ENCODE results near the gene SLC35F5.
"Not testable (repeated sequence)": the region's sequence is repeated elsewhere in the genome, so short reads cannot be mapped to it uniquely, and the experiment has no call there.

SLC35F5 gene

DNA sequence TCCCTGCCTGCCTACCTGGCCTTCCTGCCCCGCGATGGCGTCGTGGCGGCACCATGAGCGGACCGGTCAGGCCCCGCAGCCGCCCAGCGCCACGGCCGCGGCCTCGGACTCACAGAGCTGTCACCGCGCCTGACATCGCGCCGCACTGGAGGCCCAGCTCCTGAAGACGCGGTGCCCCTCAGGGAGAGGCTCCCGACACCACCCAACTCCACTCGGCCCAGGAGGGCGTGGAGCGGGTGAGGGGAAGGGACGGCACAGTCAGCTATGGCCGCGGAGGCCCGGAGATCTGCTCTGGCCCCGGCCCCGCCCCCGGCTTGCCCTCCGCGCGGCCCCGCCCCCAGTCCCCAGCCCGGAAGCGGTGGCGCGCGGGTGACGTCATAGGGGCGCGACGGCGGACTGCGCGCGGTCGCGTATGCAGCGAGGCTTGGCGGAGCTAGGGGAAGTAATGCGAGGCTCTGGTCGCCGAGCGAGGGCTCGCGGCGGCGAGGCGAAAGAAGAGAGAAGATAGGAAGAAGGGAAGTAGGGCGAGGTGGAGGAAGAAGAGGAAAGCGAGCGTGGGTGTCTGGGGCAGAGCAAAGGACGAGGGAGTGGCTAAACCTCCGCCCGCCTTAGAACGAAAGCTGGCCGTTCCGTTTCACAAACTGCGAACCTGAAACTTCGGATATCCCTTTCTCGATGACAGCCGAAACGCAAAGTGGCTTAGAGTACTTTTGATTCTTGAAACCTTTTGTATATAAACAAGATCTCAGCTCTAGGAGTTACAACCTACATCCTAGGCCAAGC, at the start of gene SLC35F5:
Gene SLC35F5 (minus strand): TSS at position 288 of the 783 bp plus-strand sequence. CDS start 233 bp downstream, at position 55.
- peak; percentile 88 for DNase-seq

DNA sequence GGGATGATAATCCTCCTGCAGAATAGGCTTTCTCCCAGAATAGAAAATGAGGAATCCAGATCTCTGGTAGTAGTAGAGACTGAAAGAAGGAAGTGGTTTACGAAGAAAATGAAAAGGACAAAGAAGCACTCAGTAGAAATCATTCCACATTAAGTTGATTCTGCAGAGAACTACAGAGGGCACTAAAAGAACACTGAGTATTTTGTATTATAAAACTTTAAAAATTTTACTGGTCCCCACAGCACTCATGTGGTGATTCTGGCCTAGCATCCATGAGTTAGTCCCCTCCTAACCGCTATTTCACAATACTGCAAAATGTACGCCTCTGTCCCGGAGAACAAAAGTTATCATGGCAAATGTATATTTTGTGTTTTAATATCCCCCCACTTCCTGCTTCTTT, 42.9 kb upstream of the SLC35F5 start:
- DNase-seq = no peak

- DNase-seq = no peak
These were observed 40.8 kb upstream of the SLC35F5 start for GRCh38 chr2:113797237-113797636.

- no peak for DNase-seq
These were observed 40.2 kb upstream of the SLC35F5 start for GRCh38 chr2:113796592-113797175.

DNA sequence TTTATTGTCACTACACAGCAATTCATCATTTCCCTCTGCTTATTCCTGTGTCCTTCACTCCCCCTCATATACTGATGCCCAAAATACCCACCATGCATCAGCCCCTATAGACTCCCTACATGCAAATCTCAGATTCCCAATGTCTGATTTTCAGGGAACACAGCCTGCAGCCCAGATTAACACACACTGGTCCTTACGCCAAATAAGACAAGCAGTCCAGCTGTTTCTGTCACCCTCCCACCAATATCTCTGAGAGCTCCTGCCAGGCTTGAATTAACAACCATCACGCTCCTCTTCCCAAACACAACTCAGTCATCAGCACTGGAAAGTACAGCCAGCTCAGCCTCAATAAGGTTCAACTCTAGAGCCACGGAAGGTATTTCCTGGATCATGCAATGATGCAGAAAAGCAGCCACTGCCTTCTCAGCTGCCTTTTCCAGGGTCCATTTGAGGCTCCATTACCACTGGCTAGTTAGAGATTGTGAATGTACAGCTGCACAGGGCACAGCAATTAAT, 39.0 kb upstream of the SLC35F5 start:
- DNase-seq = no peak

DNA sequence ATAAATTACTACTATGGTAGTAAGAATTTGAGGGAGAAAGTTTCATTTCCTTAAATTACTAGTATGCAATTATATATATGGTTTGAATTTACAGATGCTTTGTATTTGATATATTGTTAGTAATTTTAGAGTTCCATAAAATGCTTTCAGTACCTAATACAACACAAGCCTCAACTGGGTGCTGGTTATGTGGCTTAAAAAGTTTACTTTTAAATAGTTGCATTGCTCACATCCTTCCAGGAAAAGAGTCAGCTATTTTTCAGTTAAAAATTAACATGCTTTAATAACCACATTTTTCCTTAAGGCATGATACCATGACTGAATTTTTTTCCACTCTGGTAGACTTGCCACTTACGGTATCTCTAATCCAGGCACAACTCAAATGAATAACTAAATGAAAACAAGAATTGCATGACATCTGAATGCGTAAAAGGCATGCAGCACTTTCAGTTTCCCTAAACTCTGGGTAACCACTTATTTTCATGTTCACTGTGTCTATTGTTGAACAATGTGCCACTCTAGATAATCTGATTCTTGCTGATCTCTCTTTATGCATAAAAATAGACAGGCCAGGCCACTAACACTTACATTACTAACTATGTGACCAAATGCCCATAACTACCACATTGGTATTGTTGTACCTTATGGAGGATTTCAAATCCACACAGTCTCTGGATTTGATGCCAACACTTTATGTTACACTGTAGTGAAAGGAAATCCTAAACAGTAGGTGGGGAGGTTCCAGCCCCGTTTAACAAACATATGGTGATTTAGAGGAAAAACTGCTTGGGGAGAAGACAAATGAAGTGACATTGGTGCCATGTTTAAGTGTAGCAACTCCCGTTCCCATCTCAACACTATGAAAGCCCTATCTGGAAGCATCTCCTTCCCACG, 35.5 kb upstream of the SLC35F5 start:
- DNase-seq = no peak

DNA sequence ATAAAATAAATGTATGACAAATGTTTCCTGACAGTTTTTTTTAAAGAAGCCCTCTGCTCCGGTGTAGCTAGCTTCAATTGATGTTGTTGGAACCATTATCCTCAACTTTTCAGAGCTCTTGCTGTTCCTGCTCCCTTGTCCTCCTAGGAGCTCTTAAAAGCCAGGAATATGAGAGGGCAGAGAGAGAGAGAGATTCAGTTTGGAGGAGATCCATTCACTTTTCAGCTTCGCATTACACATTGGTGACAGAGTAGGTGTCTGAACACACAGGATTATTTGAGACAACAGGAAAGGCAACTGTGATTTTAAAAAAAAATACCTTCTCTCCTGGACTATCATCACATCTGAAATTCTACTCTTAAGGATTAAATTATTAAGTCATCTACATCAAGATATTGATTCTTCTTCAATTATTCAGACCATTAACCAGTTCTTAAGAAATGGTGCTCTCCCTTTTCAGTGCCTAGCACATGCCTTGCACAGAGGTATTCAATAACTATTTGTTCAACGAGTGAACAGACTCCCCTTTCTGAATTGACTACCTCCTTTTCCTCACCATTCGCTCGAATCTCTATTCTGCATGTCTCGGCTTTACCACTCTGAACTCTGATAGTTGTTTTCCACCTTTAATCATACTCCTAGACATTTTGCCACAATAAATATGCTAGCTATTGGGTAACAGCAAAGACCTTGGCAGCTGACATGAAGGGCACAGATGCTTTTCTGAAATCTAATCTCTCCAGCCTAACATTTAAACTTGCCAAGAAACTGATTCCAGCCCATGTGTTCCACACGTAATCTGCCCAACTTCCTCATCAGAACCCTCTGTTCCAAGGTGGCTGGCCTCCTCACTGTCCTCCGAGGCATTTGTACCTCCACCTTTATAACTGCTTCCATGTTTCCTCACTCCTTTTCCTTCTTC, 28.6 kb upstream of the SLC35F5 start:
- no peak for DNase-seq

GRCh38 chr2:113780472-113780871, 24.0 kb upstream of the SLC35F5 start:
- DNase-seq = no peak

GRCh38 chr2:113777371-113777770, 20.9 kb upstream of the SLC35F5 start:
- DNase-seq = no peak

GRCh38 chr2:113776949-113777348, 20.5 kb upstream of the SLC35F5 start:
- no peak for DNase-seq

DNA sequence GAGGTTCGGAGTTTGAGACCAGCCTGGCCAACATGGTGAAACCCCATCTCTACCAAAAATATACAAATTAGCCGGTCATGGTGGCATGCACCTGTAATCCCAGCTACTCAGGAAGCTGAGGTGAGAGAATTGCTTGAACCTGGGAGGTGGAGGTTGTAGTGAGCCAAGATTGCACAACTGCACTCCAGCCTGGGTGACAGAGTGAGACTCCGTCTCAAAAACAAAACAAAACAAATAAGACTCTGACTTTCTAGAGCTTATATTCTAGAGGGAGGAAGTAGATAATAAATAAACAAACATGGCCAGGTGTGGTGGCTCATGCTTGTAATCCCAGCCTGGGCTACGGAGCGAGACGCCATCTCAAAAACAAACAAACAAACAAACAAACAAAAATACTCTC, 18.2 kb upstream of the SLC35F5 start:
- DNase-seq = not testable (repeated sequence)

DNA sequence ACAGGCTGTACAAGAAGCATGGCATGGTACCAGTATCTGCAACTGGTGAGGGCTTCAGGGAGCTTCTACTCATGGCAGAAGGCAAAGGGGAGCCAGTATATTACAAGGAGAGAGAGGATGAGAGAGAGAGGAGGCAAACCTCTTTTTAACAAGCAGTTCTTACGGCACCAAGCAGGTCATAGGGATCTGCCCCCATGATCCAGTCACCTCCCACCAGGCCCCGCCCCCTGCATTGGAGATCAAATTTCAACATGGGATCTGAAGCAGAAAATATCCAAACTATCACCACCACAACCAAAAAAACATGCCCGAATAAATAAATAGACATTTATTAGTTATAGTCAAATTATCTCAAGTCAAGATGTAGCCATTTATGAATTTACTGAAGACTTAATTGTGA, 14.5 kb upstream of the SLC35F5 start:
- no peak for DNase-seq

DNA sequence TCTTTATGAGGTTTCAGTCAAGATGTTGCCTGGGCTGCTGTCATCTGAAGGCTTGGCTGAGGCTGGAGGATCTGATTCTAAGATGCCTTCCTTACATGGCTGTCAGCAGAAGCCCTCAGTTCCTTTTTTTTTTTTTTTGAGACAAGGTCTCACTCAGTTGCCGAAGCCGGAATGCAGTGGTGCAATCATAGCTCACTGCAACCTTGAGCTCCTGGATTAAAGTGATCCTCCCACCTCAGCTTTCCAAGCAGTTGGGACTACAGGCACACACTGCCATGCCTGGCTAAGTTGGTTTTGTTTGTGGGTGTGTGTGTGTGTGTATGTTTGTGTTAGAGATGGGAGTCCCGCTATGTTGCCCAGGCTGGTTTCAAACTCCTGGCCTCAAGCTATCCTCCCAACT, 13.1 kb upstream of the SLC35F5 start:
- DNase-seq = no peak

DNA sequence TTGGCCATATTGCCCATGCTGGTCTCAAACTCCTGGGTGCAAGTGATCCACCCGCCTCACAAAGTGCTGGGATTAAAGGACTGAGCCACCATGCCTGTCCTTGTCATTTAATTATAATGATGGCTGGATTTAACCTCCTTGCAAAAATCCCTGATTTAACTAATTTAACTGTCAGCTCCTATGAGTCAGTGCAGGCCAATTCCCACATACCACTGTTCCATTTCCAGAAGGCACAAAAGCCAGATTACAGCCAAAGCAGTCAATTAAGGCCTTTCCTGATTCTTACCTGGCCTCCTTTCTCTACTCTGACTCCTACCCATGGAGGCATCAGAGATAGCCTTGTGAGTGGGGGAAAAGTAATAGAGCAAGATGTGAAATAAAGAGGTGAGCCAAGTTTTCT, 12.3 kb upstream of the SLC35F5 start:
- no peak for DNase-seq

- no peak for DNase-seq
These were observed 11.5 kb upstream of the SLC35F5 start for GRCh38 chr2:113767811-113768460.

DNA sequence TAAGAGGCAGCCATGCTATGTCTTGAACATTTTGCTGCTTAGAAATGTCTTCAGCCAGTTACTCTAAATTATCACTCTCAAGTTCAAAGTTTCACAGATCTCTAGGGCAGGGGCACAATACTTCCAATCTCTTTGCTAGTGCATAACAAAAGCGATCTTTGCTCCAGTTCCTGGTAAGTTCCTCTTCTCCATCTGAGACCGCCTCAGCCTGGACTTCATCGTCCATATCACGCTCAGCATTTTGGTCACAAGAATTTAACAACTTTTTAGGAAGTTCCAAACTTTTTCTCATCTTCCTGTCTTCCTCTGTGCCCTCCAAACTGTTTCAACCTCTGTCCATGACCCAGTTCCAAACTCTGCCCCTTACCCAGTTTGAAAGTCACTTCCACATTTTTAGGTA, 8.8 kb upstream of the SLC35F5 start:
- DNase-seq = no peak

DNA sequence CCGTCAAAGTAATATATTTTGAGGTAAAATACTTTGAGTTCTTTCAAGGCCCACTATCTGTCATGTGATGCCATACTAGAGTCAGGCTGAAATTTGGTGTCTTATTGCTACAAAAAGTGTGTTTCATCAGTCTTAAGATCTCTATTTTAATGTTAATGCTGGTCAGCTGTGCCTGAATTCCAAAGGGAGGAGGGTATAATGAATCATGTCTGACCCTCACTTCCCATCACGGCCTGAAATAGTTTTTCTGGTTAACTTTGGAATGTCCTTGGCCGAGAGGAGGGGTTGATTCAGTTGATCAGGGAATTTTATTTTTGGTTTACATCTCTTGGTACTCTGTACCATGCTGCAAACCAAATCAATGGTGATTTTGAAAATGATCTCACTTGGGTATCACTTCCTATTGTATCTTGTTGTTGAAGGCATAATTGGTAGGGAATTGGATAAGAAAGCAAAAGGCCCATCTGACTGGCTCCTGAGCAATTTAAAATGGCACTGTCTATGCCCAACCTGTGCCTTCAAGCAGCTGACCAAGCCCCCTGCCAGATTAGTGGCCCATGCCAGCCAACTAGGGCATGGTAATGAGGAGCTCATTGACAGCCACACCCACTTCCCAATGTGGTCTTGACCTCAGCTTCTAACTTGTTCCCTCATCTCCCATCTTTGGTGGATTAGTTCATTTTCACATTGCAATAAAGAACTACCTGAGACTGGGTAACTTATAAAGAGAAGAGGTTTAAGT, 6.1 kb upstream of the SLC35F5 start:
- DNase-seq = no peak

DNA sequence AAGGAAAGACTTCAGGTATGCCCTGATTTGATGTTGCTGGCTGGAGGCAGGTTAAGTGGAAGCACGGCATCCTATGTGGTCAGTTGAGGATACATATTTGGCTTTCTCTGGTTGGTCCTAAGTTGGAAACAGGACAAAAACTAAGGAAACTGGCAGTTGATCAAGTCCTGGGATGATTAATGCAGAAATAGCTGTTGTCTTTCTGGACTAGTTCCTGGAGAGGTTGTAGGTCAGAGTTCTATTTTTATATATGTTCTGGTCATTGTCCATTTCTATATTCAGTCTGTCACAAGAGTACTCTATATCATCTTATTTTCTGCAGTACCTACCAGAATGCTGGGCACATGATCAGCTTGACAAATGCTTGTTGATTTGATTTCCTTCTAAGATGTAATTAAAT, 4.0 kb upstream of the SLC35F5 start:
- DNase-seq = no peak

DNA sequence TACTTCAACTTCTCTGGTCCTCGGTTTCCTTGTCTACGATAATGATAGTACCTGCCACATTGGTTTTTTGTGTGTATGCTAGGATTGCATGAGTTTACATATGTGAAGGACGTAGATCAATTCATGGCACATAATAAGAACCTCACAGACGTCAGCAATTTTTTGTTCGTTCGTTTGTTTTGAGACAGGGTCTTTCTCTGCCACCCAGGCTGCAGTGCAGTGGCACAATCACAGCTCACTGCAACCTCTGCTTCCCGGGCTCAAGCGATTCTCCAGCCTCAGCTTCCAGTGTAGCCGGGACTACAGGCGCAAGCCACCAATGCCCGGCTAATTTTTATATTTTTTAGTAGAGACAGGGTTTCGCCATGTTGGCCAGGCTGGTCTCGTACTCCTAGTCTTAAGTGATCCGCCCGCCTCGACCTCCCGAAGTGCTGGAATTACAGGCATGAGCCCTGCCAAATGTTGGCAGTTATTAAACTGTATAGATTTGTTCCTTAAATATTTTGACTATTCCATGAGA, 756 bp upstream of the SLC35F5 start:
- peak; percentile 2 for DNase-seq

DNA sequence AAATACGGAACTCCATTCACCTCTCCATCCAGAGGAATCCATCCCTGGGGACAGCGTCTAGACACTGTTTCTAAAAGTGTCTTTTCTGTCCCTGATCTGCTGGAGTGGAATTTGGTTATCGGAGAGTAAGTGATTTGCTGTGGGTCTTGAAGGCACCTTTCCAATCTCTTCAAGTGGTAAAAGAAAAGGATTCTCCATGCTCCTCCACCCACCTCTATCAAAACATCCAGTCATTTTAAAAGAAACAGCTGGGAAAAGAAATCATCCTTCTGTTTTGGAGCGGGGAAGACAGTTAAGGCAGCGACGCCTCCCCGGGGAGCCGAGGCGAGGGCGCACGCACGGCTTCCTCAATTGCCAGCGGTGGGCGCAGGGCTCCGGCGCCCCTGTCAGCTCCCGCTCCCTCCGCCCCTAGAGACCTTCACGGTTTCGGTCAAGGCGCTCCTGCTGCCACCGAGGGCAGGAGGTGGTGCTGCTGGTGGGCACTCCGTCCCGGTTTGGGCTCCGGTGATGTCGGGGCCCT, 547 bp downstream of the SLC35F5 start:
- peak; percentile 16 for DNase-seq
